Loucy (cell line): ENCODE measurements around the gene PILRA.
"Not testable (repeated sequence)": the region's sequence is repeated elsewhere in the genome, so short reads cannot be mapped to it uniquely, and the experiment has no call there.

Source experiments
- H2AFZ ChIP-seq: fragments of 200-600 bp; sonication (generic); 2 replicates; pipeline ENCODE4 v1.6.0; 2016; ENCODE audit warnings: antibody characterized with exemption, mild to moderate bottlenecking, low read length, moderate library complexity
- H3F3A ChIP-seq: fragments of 200-600 bp; 2 replicates; pipeline ENCODE4 v1.6.0; 2016; ENCODE audit warnings: antibody characterized with exemption, low read depth, mild to moderate bottlenecking
- H3K27me3 ChIP-seq: fragments of 200-600 bp; sonication (generic); 2 replicates; pipeline ENCODE4 v1.6.1; 2014; ENCODE audit warnings: low read length, mild to moderate bottlenecking; ENCODE audit not compliant: insufficient read depth, poor library complexity, severe bottlenecking
- H3K36me3 ChIP-seq: fragments of 200-600 bp; sonication (generic); 2 replicates; pipeline ENCODE4 v1.6.1; 2016; ENCODE audit warnings: low read length; ENCODE audit not compliant: insufficient read depth
- H3K4me1 ChIP-seq: fragments of 200-600 bp; sonication (generic); 2 replicates; pipeline ENCODE4 v1.5.1; 2014; ENCODE audit warnings: low read length, mild to moderate bottlenecking; ENCODE audit not compliant: insufficient read depth, poor library complexity, severe bottlenecking
- H3K4me2 ChIP-seq: fragments of 200-600 bp; sonication (generic); 2 replicates; pipeline ENCODE4 v1.6.0; 2014; ENCODE audit warnings: antibody characterized with exemption, low read length, low read depth, mild to moderate bottlenecking; ENCODE audit not compliant: poor library complexity, severe bottlenecking
- H3K4me3 ChIP-seq: fragments of 200-600 bp; sonication (generic); 2 replicates; pipeline ENCODE4 v1.5.1; 2014; ENCODE audit warnings: low read length, mild to moderate bottlenecking, mixed read lengths; ENCODE audit not compliant: poor library complexity, severe bottlenecking
- H3K79me2 ChIP-seq: fragments of 200-600 bp; sonication (generic); 2 replicates; pipeline ENCODE4 v1.6.1; 2014; ENCODE audit warnings: low read length; ENCODE audit not compliant: insufficient read depth
- H3K9ac ChIP-seq: fragments of 200-600 bp; sonication (generic); 2 replicates; pipeline ENCODE4 v1.6.0; 2014; ENCODE audit warnings: mild to moderate bottlenecking, low read depth, low read length, moderate library complexity; ENCODE audit not compliant: poor library complexity, severe bottlenecking
- H3K9me2 ChIP-seq: fragments of 200-600 bp; sonication (generic); replicated peaks from 2 replicates; pipeline ENCODE4 v1.6.1; 2016; ENCODE audit warnings: low read depth, low read length, mixed read lengths
- H3K9me3 ChIP-seq: fragments of 200-600 bp; sonication (generic); 2 replicates; pipeline ENCODE4 v1.6.1; 2014; ENCODE audit warnings: mild to moderate bottlenecking, antibody characterized with exemption, low read length, low read depth; ENCODE audit not compliant: insufficient read depth
- H4K20me1 ChIP-seq: fragments of 200-600 bp; sonication (generic); 2 replicates; pipeline ENCODE4 v1.6.0; 2014; ENCODE audit warnings: antibody characterized with exemption, low read length, mild to moderate bottlenecking; ENCODE audit not compliant: insufficient read depth, poor library complexity, severe bottlenecking
- EZH2phosphoT487 ChIP-seq: fragments of 200-600 bp; IDR thresholded peaks from 2 replicates; pipeline ENCODE4 v1.6.1; 2018; ENCODE audit warnings: antibody characterized with exemption, mild to moderate bottlenecking, moderate library complexity, borderline replicate concordance
- TF ChIP-seq, protein P1 (sequence below): fragments of 200-600 bp; sonication (generic); conservative IDR thresholded peaks from 2 replicates; pipeline ENCODE4 v1.5.1; 2014; ENCODE audit warnings: mild to moderate bottlenecking, antibody characterized with exemption, low read length

Gene PILRA

DNA sequence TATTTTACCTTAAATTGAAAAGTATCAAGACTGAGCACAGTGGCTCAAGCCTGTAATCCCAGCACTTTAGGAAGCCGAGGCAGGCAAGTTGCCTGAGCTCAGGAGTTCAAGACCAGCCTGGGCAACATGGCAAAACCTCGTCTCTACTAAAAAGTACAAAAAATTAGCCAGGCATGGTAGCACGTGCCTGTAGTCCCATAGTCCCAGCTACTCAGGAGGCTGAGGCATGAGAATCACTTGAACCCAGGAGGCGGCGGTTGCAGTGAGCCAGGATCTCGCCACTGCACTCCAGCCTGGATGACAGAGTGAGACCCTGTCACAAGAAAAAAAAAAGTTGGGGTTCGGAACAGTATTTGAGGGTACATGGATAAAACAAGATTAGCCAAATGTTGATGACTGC lies 66.0 kb downstream of the PILRA start:
- peaks cover 20% of the 10 kb centered on the region for H3K79me2 ChIP-seq
- not testable (repeated sequence) for H3K36me3 ChIP-seq, H3K9me2 ChIP-seq, H3K4me2 ChIP-seq, H3K4me3 ChIP-seq, H3F3A ChIP-seq, H3K9me3 ChIP-seq, H3K9ac ChIP-seq, H3K27me3 ChIP-seq, H2AFZ ChIP-seq
- peaks cover 11% of the 10 kb centered on the region for H3K4me1 ChIP-seq
- peaks cover 15% of the 10 kb centered on the region for H4K20me1 ChIP-seq

DNA sequence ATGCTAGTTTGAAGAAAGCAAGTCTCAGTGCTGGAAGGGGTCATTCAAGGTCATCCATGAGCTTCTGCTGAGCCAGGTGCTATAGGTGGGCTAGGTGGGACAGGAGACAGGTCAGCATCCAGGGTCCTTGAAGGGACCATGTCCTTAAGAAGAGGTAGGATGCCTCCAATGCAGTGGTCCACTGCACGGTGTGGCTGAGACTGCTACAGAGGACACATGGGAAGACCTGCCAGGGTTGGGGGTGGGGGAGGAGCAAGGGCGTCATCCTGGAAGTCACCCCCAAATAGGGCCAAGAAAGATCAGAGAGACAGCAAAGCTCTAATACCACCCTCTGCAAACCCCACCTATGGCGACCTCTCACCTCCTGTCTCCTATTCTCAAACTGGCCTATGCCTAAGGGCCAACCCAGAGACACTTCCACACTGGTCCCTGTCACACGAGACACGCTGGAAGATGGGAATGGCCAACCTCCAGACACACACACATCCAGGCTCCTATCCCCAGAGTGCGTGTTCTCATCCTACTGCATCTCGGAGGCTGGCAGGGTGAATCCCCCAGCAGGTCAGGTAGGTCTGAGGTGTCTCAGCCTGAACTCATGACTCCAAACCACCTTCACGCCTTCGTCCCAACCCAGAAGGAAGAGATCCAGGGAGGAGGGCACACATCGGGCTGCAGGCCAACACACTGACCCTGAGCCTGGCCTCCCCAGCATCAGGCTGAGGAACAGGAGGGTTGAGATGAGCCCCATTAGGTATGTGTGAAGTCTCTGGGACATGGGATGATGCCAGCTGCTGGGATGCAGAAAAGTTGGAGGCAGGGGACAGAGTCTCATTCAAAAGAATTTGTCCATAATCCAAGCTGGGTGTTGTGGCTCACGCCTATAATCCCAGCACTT lies 68.6 kb downstream of the PILRA start:
- no peaks in the 10 kb centered on the region for H3K9me3 ChIP-seq
- H3K4me2 ChIP-seq = no peak overlapping the region
- no peak overlapping the region for H2AFZ ChIP-seq
- no peak overlapping the region for H3K4me3 ChIP-seq
- H3K79me2 ChIP-seq = no peaks in the 10 kb centered on the region
- no peaks in the 10 kb centered on the region for H4K20me1 ChIP-seq
- TF ChIP-seq, protein P1, sequence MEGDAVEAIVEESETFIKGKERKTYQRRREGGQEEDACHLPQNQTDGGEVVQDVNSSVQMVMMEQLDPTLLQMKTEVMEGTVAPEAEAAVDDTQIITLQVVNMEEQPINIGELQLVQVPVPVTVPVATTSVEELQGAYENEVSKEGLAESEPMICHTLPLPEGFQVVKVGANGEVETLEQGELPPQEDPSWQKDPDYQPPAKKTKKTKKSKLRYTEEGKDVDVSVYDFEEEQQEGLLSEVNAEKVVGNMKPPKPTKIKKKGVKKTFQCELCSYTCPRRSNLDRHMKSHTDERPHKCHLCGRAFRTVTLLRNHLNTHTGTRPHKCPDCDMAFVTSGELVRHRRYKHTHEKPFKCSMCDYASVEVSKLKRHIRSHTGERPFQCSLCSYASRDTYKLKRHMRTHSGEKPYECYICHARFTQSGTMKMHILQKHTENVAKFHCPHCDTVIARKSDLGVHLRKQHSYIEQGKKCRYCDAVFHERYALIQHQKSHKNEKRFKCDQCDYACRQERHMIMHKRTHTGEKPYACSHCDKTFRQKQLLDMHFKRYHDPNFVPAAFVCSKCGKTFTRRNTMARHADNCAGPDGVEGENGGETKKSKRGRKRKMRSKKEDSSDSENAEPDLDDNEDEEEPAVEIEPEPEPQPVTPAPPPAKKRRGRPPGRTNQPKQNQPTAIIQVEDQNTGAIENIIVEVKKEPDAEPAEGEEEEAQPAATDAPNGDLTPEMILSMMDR = no peak
- no peak for TF ChIP-seq EZH2phosphoT487
- no peaks in the 10 kb centered on the region for H3K27me3 ChIP-seq
- H3K9ac ChIP-seq = no peak overlapping the region
- H3K36me3 ChIP-seq = no peaks in the 10 kb centered on the region
- no peaks in the 10 kb centered on the region for H3K9me2 ChIP-seq
- H3F3A ChIP-seq = no peaks in the 10 kb centered on the region
- peaks cover 12% of the 10 kb centered on the region for H3K4me1 ChIP-seq

DNA sequence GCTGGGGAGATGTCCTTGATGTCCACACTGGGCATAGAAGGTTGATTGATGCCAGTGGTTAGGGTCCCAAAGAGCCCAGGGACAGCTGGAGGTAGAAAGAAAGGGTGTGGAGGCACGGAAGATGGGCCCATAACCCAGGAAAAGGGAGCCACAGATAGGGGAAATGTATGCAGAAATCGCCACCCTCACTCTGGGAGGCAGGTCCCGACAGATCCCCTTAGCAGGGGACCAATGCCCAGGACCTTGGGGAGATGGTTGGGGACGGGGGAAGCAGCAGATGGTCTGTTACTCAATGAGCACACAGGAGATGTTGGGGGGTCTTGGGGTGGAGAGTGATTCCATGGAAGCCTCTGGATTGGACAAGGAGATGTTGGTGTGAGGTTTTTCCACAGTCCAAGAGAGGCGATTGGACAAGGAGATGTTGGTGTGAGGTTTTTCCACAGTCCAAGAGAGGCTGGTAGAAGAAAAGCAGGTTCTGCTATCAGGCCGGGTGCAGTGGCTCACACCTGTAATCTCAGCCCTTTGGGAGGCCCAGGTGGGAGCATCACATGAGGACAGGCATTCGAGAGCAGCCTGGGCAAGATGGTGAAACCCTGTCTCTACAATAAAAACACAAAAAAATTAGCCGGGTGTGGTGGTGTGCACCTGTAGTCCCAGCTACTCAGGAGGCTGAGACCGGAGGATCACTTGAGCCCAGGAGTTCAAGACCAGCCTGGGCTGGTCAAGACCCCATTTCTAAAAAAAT lies 70.0 kb downstream of the PILRA start:
- Histone ChIP-seq H3K9me3 (no peaks in the 10 kb centered on the region), H3F3A (no peaks in the 10 kb centered on the region), H3K9me2 (no peaks in the 10 kb centered on the region), H3K27me3 (no peaks in the 10 kb centered on the region), H4K20me1 (no peaks in the 10 kb centered on the region), H2AFZ (no peak overlapping the region), H3K4me3 (no peak overlapping the region), H3K4me1 (peaks cover 12% of the 10 kb centered on the region), H3K9ac (no peak overlapping the region), H3K36me3 (no peaks in the 10 kb centered on the region), H3K4me2 (no peak overlapping the region), H3K79me2 (no peaks in the 10 kb centered on the region)
- no peak for TF ChIP-seq EZH2phosphoT487
